Ishikawa (cell line): ENCODE data around the gene PAPPA.

Experiments used
- CEBPB ChIP-seq: IDR thresholded peaks from 2 replicates; pipeline ENCODE4 v1.6.1; 2012
- CREB1 ChIP-seq: IDR thresholded peaks from 2 replicates; pipeline ENCODE4 v1.6.1; 2012; ENCODE audit warnings: low read depth
- EGR1 ChIP-seq: IDR thresholded peaks from 2 replicates; pipeline ENCODE4 v1.6.1; 2012
- EP300 ChIP-seq: IDR thresholded peaks from 2 replicates; pipeline ENCODE4 v1.6.1; 2012; ENCODE audit warnings: borderline replicate concordance
- FOXM1 ChIP-seq: IDR thresholded peaks from 2 replicates; pipeline ENCODE4 v1.6.1; 2012; ENCODE audit warnings: low read depth, borderline replicate concordance
- MAX ChIP-seq: IDR thresholded peaks from 2 replicates; pipeline ENCODE4 v1.6.1; 2012
- NFIC ChIP-seq: IDR thresholded peaks from 2 replicates; pipeline ENCODE4 v1.6.1; 2012
- RAD21 ChIP-seq: IDR thresholded peaks from 2 replicates; pipeline ENCODE4 v1.6.1; 2012; ENCODE audit warnings: low read depth
- REST ChIP-seq: IDR thresholded peaks from 2 replicates; pipeline ENCODE4 v1.6.1; 2012; ENCODE audit warnings: low read depth, mild to moderate bottlenecking
- TAF1 ChIP-seq: IDR thresholded peaks from 2 replicates; pipeline ENCODE4 v1.6.1; 2012; ENCODE audit warnings: low read depth, mild to moderate bottlenecking
- TCF12 ChIP-seq: IDR thresholded peaks from 2 replicates; pipeline ENCODE4 v1.6.1; 2012; ENCODE audit warnings: low read depth
- TEAD4 ChIP-seq: IDR thresholded peaks from 2 replicates; pipeline ENCODE4 v1.6.1; 2012
- USF1 ChIP-seq: IDR thresholded peaks from 2 replicates; pipeline ENCODE4 v1.6.1; 2012
- YY1 ChIP-seq: IDR thresholded peaks from 2 replicates; pipeline ENCODE4 v1.6.1; 2012; ENCODE audit warnings: low read depth
- ZBTB7A ChIP-seq: IDR thresholded peaks from 2 replicates; pipeline ENCODE4 v1.6.1; 2012; ENCODE audit warnings: low read depth

PAPPA gene

GRCh38 chr9:116275418-116276195 is 122.0 kb downstream of the PAPPA start:
- TF ChIP-seq CREB1 (no peak), EGR1 (no peak), YY1 (no peak), TEAD4 (no peak), FOXM1 (no peak), MAX (no peak), USF1 (no peak)

DNA sequence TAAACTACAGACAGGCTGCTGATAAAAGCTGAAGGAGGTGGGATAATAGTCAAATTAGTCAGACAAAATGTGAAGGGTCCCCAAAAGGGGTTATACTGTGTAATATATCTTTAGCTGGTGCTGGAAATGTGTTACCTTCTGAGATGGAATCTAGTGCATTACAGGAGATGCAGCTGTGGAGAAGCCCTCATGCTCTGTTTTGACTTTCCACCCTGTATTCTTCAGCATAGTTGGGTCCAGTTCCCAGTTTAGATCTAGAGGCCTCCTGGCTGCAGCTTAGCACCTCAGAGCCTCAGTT is 122.6 kb downstream of the PAPPA start:
- TF ChIP-seq ZBTB7A (no peak), TCF12 (no peak), REST (no peak), CREB1 (no peak), TAF1 (no peak), YY1 (no peak), FOXM1 (no peak), USF1 (no peak), EGR1 (no peak), CEBPB (no peak), EP300 (no peak), RAD21 (no peak)

DNA sequence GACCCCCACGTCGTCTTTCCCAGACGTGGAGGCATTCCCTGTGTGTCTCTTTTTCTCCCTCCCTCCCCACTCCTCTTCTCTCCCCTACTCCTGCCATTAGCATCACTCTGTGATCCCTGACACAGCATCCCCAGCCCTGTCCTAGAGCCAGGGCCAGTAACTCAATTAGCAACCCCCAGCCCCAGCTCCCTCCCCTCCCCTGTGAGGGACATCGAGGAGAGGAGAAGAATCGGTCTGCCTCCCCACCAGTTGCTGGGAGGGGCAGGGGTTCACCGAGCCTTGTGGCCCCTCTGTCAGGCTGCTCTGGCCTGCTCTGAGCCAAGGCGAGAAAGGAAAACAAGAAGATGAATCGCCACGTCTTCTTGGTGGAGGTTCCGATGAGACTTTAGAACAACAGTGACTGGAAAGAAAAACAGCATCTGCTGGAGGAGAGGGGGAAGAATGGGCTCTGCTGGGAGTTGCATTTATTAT is 123.1 kb downstream of the PAPPA start:
- TF ChIP-seq CREB1 (no peak), NFIC (no peak), EGR1 (no peak), ZBTB7A (no peak), FOXM1 (no peak), REST (no peak), RAD21 (no peak)

DNA sequence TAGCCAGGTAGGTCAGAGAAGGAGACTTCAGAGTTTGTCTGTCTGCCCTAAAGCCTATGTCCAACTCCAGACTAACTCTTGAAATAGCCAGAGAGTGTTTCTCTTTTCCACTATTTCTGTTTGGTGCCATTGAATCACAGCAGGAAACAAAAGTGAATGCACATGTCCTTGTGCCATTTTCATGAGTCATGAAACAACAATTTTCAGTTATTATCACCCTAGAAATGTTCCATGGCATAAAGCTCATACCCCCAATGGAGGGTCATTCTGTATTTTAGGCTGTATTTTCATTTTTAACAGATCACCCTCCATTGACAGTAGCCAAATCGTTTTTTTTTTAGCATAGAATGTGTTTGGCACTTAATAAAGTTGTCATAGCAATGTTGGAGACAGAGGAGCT is 124.7 kb downstream of the PAPPA start:
- TF ChIP-seq NFIC: no peak
- no peak for TF ChIP-seq USF1
- no peak for TF ChIP-seq EP300
- TF ChIP-seq MAX: no peak
- no peak for TF ChIP-seq REST
- TF ChIP-seq TCF12: no peak
- no peak for TF ChIP-seq EGR1
- no peak for TF ChIP-seq CREB1
- TF ChIP-seq FOXM1: no peak
